K562 (cell line): ENCODE measurements around the gene CLTA. TPM values are rescaled to one million over a fixed set of nuclear protein-coding genes. Genes with fewer than 3 reads are reported as not detected.

Experiments used
- polyA plus RNA-seq, 8 experiments: library from polyadenylated mRNA; depleted of rRNA in 4 of 8; stranded (reverse) in 5 of 8; unstranded in 3 of 8; fragments of >200 nt; fragmentation: Nextera tagmentation in 2 of 8; fragmentation: Illumina TruSeq in 1 of 8; extraction: Ambion mirVana in 2 of 8; extraction: Trizol in 1 of 8; gene quantifications; 2 replicates each; pipeline versions ENCODE4 v1.2.1 to v1.2.3, GENCODE V29; 2011 to 2014; ENCODE audit warnings: inconsistent platforms in 1 of 8, missing spikeins in 1 of 8
- total RNA-seq, 7 experiments: library from RNA; depleted of rRNA in 6 of 7; stranded (reverse); fragments of >200 nt in 6 of 7; fragmentation: Illumina TruSeq in 2 of 7; extraction: Trizol in 2 of 7; gene quantifications; 2 replicates each; pipeline versions ENCODE4 v1.2.1 to v1.2.3, GENCODE V29; 2011 to 2021; ENCODE audit warnings: low replicate concordance in 1 of 7

The CLTA gene
- total and polyA plus RNA-seq, 9 of the 15 experiments (the other 6 are each of a cell fraction or from before 2014, with no cell fraction given) = 37.8 to 219 (median 144) TPM

Other genes starting within 250 kb of the CLTA start
- gene OR2S2, start 232.8 kb upstream of the CLTA start, total RNA-seq (2014; rRNA removed) = not detected in 2 replicates
- gene OR2S2, start 232.8 kb upstream of the CLTA start, total RNA-seq (2014; rRNA removed; fragmentation: Illumina TruSeq; extraction: Trizol) = not detected in 2 replicates
- gene OR2S2, start 232.8 kb upstream of the CLTA start, total RNA-seq (2015; rRNA removed; fragmentation: Illumina TruSeq; extraction: Trizol) = not detected in 2 replicates
- not detected in 2 replicates for gene OR2S2, start 232.8 kb upstream of the CLTA start, total RNA-seq (2021)
- not detected in 2 replicates for gene OR2S2, start 232.8 kb upstream of the CLTA start, polyA plus RNA-seq (2011; rRNA removed)
- gene OR2S2, start 232.8 kb upstream of the CLTA start, polyA plus RNA-seq (2014; fragmentation: Illumina TruSeq; extraction: Trizol) = not detected in 2 replicates
- gene OR2S2, start 232.8 kb upstream of the CLTA start, polyA plus RNA-seq (2014; fragmentation: Nextera tagmentation; extraction: Ambion mirVana) = not detected
- gene OR2S2, start 232.8 kb upstream of the CLTA start, polyA plus RNA-seq (2014; rRNA removed) = not detected in 2 replicates
- 0.36 TPM in 1 of 2 replicates, not detected in the other for gene RECK, start 154.0 kb upstream of the CLTA start, total RNA-seq (2014; rRNA removed)
- 0.06 and 0.22 TPM in 2 replicates for gene RECK, start 154.0 kb upstream of the CLTA start, total RNA-seq (2014; rRNA removed; fragmentation: Illumina TruSeq; extraction: Trizol)
- gene RECK, start 154.0 kb upstream of the CLTA start, total RNA-seq (2015; rRNA removed; fragmentation: Illumina TruSeq; extraction: Trizol) = 0.04 and 0.08 TPM in 2 replicates
- gene RECK, start 154.0 kb upstream of the CLTA start, total RNA-seq (2021) = 0.11 and 0.34 TPM in 2 replicates
- 0.08 and 0.33 TPM in 2 replicates for gene RECK, start 154.0 kb upstream of the CLTA start, polyA plus RNA-seq (2011; rRNA removed)
- gene RECK, start 154.0 kb upstream of the CLTA start, polyA plus RNA-seq (2014; fragmentation: Illumina TruSeq; extraction: Trizol) = 0.11 and 0.16 TPM in 2 replicates
- gene RECK, start 154.0 kb upstream of the CLTA start, polyA plus RNA-seq (2014; fragmentation: Nextera tagmentation; extraction: Ambion mirVana) = under 1 TPM; 0.06 to 0.07 TPM
- 0.19 and 0.66 TPM in 2 replicates for gene RECK, start 154.0 kb upstream of the CLTA start, polyA plus RNA-seq (2014; rRNA removed)
- 2.0 and 4.0 TPM in 2 replicates for gene GLIPR2, start 54.2 kb upstream of the CLTA start, total RNA-seq (2014; rRNA removed)
- 2.2 and 2.4 TPM in 2 replicates for gene GLIPR2, start 54.2 kb upstream of the CLTA start, total RNA-seq (2014; rRNA removed; fragmentation: Illumina TruSeq; extraction: Trizol)
- 1.4 TPM in 2 replicates for gene GLIPR2, start 54.2 kb upstream of the CLTA start, total RNA-seq (2015; rRNA removed; fragmentation: Illumina TruSeq; extraction: Trizol)
- 3.8 and 4.7 TPM in 2 replicates for gene GLIPR2, start 54.2 kb upstream of the CLTA start, total RNA-seq (2021)
- gene GLIPR2, start 54.2 kb upstream of the CLTA start, polyA plus RNA-seq (2011; rRNA removed) = 6.9 and 8.8 TPM in 2 replicates
- 4.4 and 4.8 TPM in 2 replicates for gene GLIPR2, start 54.2 kb upstream of the CLTA start, polyA plus RNA-seq (2014; fragmentation: Illumina TruSeq; extraction: Trizol)
- 1 to 10 TPM; 2.7 to 2.9 TPM for gene GLIPR2, start 54.2 kb upstream of the CLTA start, polyA plus RNA-seq (2014; fragmentation: Nextera tagmentation; extraction: Ambion mirVana)
- gene GLIPR2, start 54.2 kb upstream of the CLTA start, polyA plus RNA-seq (2014; rRNA removed) = 4.0 and 4.6 TPM in 2 replicates
- not detected in 2 replicates for gene CCIN, start 21.5 kb upstream of the CLTA start, total RNA-seq (2014; rRNA removed)
- not detected in 2 replicates for gene CCIN, start 21.5 kb upstream of the CLTA start, total RNA-seq (2014; rRNA removed; fragmentation: Illumina TruSeq; extraction: Trizol)
- not detected in 2 replicates for gene CCIN, start 21.5 kb upstream of the CLTA start, total RNA-seq (2015; rRNA removed; fragmentation: Illumina TruSeq; extraction: Trizol)
- gene CCIN, start 21.5 kb upstream of the CLTA start, total RNA-seq (2021) = not detected in 2 replicates
- not detected in 2 replicates for gene CCIN, start 21.5 kb upstream of the CLTA start, polyA plus RNA-seq (2011; rRNA removed)
- not detected in 2 replicates for gene CCIN, start 21.5 kb upstream of the CLTA start, polyA plus RNA-seq (2014; fragmentation: Illumina TruSeq; extraction: Trizol)
- not detected for gene CCIN, start 21.5 kb upstream of the CLTA start, polyA plus RNA-seq (2014; fragmentation: Nextera tagmentation; extraction: Ambion mirVana)
- gene CCIN, start 21.5 kb upstream of the CLTA start, polyA plus RNA-seq (2014; rRNA removed) = not detected in 2 replicates
- 12.0 and 13.3 TPM in 2 replicates for gene GNE, start 67.5 kb downstream of the CLTA start, total RNA-seq (2014; rRNA removed)
- gene GNE, start 67.5 kb downstream of the CLTA start, total RNA-seq (2014; rRNA removed; fragmentation: Illumina TruSeq; extraction: Trizol) = 15.4 TPM in 2 replicates
- 10.3 and 11.6 TPM in 2 replicates for gene GNE, start 67.5 kb downstream of the CLTA start, total RNA-seq (2015; rRNA removed; fragmentation: Illumina TruSeq; extraction: Trizol)
- 12.8 and 13.8 TPM in 2 replicates for gene GNE, start 67.5 kb downstream of the CLTA start, total RNA-seq (2021)
- gene GNE, start 67.5 kb downstream of the CLTA start, polyA plus RNA-seq (2011; rRNA removed) = 15.9 and 18.6 TPM in 2 replicates
- gene GNE, start 67.5 kb downstream of the CLTA start, polyA plus RNA-seq (2014; fragmentation: Illumina TruSeq; extraction: Trizol) = 13.7 and 14.2 TPM in 2 replicates
- gene GNE, start 67.5 kb downstream of the CLTA start, polyA plus RNA-seq (2014; fragmentation: Nextera tagmentation; extraction: Ambion mirVana) = 1 to 10 TPM; 5.1 to 6.3 TPM
- gene GNE, start 67.5 kb downstream of the CLTA start, polyA plus RNA-seq (2014; rRNA removed) = 9.3 and 11.5 TPM in 2 replicates
- 2.9 and 3.1 TPM in 2 replicates for gene RNF38, start 209.3 kb downstream of the CLTA start, total RNA-seq (2014; rRNA removed)
- gene RNF38, start 209.3 kb downstream of the CLTA start, total RNA-seq (2014; rRNA removed; fragmentation: Illumina TruSeq; extraction: Trizol) = 5.4 and 6.4 TPM in 2 replicates
- 4.5 and 4.9 TPM in 2 replicates for gene RNF38, start 209.3 kb downstream of the CLTA start, total RNA-seq (2015; rRNA removed; fragmentation: Illumina TruSeq; extraction: Trizol)
- gene RNF38, start 209.3 kb downstream of the CLTA start, total RNA-seq (2021) = 8.9 and 9.8 TPM in 2 replicates
- 8.5 and 10.4 TPM in 2 replicates for gene RNF38, start 209.3 kb downstream of the CLTA start, polyA plus RNA-seq (2011; rRNA removed)
- gene RNF38, start 209.3 kb downstream of the CLTA start, polyA plus RNA-seq (2014; fragmentation: Illumina TruSeq; extraction: Trizol) = 6.7 TPM in 2 replicates
- 1 to 10 TPM; 1.6 to 2.7 TPM for gene RNF38, start 209.3 kb downstream of the CLTA start, polyA plus RNA-seq (2014; fragmentation: Nextera tagmentation; extraction: Ambion mirVana)
- 3.4 and 4.7 TPM in 2 replicates for gene RNF38, start 209.3 kb downstream of the CLTA start, polyA plus RNA-seq (2014; rRNA removed)